HCT116 (cell line): Measurements from ENCODE around the gene CREBZF.
A peak's percentile ranks its signal among the peaks of the same experiment; 100 is the strongest.

Experiments
- POLR2AphosphoS5 ChIP-seq: IDR thresholded peaks from 2 replicates; pipeline ENCODE4 v1.6.1; 2011; ENCODE audit warnings: mild to moderate bottlenecking, low read depth, low read length, moderate library complexity
- TF ChIP-seq, protein P1 (sequence below): IDR thresholded peaks from 2 replicates; pipeline ENCODE4 v1.6.1; 2012
- TF ChIP-seq, protein P2 (sequence below), 3 experiments: fragments of 200-600 bp in 1 of 3; sonication (generic) in 1 of 3; IDR thresholded peaks in 2 of 3; conservative IDR thresholded peaks in 1 of 3; 2 replicates each; pipeline ENCODE4 v1.5.1; 2012 to 2017; ENCODE audit warnings: low read depth in 2 of 3, low read length in 2 of 3, antibody characterized with exemption in 1 of 3, borderline replicate concordance in 1 of 3, control low read depth in 1 of 3, mild to moderate bottlenecking in 1 of 3, mixed read lengths in 1 of 3, mixed run types in 1 of 3, moderate library complexity in 1 of 3; ENCODE audit not compliant: insufficient read depth in 1 of 3

DNA sequence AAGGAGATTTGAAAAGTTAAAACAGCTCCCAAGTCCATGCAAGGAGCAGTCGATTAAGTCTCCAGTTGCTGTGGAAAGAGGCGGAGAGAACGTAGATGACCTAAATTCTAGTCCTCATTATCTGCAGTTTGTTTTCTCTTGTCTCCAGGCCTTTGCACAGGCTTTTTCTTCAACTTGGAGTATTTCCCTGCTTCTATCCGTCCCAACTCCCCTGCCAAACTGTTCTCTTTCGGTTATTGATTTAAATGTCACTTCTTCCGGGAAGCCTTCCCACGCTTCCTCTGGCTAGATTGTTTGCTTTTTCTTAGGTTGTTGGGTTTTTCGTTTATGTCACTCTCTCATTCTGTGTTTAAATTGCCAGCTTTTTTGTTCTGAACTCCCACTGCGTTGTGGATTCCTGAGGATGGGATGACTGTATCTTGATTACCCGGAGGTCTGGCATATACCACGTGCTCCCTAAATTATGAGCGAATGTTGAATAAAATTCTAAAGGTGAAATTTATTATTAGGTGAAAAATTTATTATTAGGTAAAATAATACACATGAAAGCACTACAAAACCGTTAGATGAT, 36.1 kb downstream of the CREBZF start:
- TF ChIP-seq, protein P1, sequence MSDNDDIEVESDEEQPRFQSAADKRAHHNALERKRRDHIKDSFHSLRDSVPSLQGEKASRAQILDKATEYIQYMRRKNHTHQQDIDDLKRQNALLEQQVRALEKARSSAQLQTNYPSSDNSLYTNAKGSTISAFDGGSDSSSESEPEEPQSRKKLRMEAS: peak; percentile 11
- TF ChIP-seq POLR2AphosphoS5: no peak; the same call in 1 of the 2 replicates
- TF ChIP-seq, protein P2, sequence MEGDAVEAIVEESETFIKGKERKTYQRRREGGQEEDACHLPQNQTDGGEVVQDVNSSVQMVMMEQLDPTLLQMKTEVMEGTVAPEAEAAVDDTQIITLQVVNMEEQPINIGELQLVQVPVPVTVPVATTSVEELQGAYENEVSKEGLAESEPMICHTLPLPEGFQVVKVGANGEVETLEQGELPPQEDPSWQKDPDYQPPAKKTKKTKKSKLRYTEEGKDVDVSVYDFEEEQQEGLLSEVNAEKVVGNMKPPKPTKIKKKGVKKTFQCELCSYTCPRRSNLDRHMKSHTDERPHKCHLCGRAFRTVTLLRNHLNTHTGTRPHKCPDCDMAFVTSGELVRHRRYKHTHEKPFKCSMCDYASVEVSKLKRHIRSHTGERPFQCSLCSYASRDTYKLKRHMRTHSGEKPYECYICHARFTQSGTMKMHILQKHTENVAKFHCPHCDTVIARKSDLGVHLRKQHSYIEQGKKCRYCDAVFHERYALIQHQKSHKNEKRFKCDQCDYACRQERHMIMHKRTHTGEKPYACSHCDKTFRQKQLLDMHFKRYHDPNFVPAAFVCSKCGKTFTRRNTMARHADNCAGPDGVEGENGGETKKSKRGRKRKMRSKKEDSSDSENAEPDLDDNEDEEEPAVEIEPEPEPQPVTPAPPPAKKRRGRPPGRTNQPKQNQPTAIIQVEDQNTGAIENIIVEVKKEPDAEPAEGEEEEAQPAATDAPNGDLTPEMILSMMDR (IDR thresholded peaks at IDR 0.05 in 2 of 3, conservative IDR thresholded peaks at IDR 0.05 in 1 of 3; ENCODE audit: borderline replicate concordance in 1 of 3, insufficient read depth in 1 of 3, low read depth in 2 of 3, low read length in 2 of 3): no peak
